GM21576 (cell line): ENCODE results near the gene ACSL4.

Experiments
- ATAC-seq: cut with Tn5 transposase; IDR thresholded peaks from one replicate; pipeline ENCODE4 v1.9.1; 2021; ENCODE audit warnings: mild to moderate bottlenecking, moderate library complexity; ENCODE audit not compliant: unreplicated experiment

Gene ACSL4

DNA sequence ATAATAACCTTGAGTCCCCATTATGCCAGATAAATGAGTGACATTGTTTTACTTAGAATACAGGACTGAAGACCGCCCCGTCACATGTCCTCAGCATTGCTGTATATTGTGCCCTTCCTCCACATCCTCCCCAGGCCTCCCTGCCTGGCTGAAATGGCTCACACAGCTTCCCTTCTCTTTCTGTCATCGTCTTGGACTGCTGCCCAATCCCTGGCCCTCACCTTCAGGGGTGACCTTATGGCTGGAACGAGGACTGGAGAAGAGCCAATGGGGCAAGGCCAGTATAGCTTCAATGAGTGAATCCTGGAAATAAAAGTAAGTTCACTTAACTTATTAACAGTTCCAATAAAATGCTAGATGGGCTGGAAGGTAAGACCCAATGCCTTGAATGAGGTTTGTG is 110.8 kb downstream of the ACSL4 start:
- ATAC-seq = no peak

GRCh38 chrX:109619771-109620170 is 113.3 kb downstream of the ACSL4 start:
- ATAC-seq = no peak

DNA sequence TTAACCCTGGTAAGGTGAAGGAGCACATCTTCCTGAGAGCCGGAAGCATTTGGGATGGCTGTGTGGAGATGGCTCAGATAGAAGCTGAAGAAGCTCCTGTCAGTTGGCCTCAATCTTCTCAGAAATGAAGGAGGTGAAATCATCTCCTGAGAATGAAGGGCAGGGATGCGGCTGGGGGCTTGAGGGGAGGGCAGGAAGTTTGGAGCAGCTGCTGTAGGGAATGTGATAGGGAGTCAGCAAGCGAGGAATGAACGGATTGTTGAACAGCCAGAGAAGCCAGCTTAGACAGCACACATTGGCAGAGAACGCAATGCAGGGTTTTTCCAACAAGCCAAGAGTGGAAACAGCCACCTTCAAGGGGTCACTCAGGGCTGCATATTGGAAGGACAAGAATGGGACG is 118.1 kb downstream of the ACSL4 start:
- no peak for ATAC-seq

DNA sequence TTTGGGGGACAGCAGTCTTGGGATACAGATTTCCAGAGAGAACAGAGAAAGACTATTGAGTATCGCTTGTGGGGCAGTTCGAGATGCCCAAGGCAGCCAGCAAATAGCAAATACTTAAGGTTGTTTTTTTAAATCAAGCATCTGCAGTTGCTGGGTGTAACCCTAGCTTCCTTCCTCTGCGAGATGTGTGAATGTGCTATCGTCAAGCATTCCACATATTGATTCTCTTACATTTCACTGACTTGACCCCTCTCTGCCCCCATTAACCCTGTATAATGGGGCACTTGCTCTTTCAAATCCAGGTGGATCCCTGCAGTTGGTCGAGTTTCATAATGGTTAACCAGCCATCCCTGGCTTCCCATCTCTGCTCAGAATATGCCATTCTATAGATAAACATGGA is 131.6 kb downstream of the ACSL4 start:
- no peak for ATAC-seq

- no peak for ATAC-seq
Measured at GRCh38 chrX:109600237-109600651, 132.8 kb downstream of the ACSL4 start.

DNA sequence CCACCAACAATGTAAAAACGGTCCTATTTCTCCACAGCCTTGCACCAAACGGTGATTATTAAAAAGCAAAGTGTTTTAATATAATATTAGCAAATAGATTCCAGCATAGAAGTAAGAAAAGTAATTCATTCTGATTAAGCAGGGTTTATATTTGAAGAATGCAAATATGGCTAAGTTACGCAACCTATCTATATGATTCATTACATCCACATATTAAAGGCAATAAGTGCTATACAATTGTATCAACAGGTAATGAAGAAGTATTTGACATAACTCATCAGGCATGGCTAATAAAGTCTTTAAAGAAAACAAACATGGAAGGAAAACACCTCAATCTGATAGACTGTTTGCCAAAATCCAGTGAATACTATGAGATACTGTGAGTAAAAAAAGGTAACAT is 137.0 kb downstream of the ACSL4 start:
- ATAC-seq = no peak
